ENCODE measurements around the gene SYT12.

- TF ChIP-seq CTCF (IDR thresholded peaks at IDR 0.05; ENCODE audit: low read depth, low read length, poor library complexity, severe bottlenecking) (no peak), EZH2phosphoT487 (IDR thresholded peaks at IDR 0.05; ENCODE audit: borderline replicate concordance, low read length) (no peak)
These were observed 31.5 kb downstream of the SYT12 start for GRCh38 chr11:67054346-67054835.
